ENCODE data around the gene SLC25A47.

Gene SLC25A47

DNA sequence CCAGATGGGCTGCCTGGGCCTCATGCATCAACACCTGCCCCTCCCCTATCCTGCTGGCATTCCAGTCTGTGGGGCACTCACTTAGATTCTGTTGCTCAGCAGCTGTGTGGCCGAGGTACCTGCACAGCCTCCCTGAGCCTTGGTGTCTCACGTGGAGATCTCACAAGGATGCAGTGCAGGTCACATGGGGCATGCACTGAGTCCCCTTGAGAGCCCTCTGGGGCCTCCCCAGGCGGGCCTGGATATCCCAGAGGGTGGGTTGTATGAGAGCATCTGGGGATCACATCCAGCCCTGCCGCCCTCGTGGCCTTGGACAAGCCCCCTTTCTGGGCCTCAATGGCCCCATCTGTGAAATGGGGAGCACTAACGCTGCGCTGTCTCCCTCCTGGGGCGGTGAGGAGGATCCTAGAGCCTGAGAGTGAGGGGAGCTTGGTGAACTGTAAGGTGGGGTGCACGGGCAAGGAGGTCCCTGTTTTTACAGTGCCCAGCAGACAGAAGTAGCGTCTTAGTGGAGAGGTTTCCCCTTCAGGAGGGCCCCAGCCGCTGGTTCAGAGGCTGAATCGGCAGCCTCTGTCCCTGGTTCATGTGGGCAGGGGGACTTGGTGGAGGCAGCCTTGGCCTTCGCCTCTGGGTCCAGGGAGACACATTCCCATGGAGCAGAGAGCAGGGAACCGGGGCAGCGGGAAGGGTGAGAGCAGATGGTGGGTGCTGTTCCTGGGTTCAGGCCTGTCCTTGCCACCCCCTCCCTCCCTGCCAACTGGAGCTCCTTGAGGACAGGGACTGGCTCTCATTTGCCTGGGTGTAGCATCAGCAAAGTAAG lies 791 bp upstream of the SLC25A47 start:
- in situ Hi-C loops (cut with MboI; ENCODE audit: low sequenced_read_pairs): no loop called here

DNA sequence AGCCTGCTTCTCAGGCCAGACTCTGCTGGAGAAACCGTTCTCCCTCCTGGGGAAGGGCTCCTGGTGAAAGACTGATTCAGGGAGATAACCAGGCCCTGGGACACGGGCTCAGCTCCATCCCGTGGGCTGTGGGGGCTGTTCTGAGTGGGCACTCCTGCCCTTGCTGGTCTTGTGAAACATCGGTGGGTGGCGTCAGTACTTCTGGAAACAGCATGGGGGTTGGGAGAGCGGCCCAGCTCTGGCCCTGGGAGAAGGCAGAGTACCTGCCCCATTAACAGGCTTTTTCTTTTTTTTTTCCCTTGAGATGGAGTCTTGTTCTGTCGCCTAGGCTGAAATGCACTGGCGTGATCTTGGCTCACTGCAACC lies 786 bp downstream of the SLC25A47 start:
- in situ Hi-C loops (cut with MboI; ENCODE audit: low sequenced_read_pairs): no loop called here

DNA sequence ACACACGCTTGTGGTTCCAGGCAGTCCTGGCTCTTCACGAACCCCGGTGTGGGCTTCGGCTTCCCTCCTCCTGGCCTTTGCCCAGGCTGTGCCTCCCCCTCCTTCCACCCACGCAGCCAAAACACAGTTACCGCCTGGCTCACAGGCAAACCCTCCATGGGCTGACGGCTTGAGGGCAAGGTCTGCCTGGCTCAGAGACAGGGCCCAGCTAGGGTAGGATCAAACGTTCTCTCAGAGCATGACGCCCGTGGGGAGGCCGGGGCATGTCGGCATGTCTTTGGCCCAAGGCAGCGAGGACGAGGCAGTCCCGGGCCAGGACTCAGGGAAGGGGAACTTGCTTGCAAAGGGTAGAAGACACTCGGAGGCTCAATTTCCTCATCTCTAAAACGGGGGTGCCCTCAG lies 2.1 kb downstream of the SLC25A47 start:
- in situ Hi-C loops (cut with MboI; ENCODE audit: low sequenced_read_pairs): no loop called here

DNA sequence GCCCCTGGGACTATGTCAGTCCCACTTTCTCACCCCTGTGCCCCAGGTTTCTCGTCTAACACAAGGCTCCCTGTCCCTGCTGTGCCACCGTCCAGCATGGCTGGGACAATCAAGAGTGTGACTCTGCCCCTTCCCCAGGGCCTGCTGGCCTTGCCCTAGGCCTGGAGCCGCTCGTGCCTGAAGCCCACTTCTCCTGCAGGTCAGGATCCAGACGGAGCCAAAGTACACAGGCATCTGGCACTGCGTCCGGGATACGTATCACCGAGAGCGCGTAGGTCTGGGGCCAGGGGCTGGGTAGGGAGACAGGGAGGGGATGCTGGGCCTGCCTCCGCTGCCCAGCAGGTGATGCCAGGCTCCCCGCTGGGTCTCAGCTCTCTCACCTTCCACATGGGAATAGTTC lies 2.8 kb downstream of the SLC25A47 start:
- in situ Hi-C loops (cut with MboI; ENCODE audit: low sequenced_read_pairs): no loop called here

DNA sequence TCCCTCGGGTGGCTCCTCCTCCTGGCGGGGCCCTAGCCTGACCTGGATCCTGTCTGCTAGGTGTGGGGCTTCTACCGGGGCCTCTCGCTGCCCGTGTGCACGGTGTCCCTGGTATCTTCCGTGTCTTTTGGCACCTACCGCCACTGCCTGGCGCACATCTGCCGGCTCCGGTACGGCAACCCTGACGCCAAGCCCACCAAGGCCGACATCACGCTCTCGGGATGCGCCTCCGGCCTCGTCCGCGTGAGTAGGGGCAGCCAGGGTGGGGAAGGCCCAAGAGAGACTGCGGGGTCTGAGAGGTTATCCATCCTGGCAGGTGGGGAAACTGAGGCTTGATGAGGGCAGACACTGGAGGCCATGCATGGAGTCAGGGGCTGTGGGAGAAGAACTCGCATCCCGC lies 4.0 kb downstream of the SLC25A47 start:
- in situ Hi-C loops (cut with MboI; ENCODE audit: low sequenced_read_pairs): no loop called here

DNA sequence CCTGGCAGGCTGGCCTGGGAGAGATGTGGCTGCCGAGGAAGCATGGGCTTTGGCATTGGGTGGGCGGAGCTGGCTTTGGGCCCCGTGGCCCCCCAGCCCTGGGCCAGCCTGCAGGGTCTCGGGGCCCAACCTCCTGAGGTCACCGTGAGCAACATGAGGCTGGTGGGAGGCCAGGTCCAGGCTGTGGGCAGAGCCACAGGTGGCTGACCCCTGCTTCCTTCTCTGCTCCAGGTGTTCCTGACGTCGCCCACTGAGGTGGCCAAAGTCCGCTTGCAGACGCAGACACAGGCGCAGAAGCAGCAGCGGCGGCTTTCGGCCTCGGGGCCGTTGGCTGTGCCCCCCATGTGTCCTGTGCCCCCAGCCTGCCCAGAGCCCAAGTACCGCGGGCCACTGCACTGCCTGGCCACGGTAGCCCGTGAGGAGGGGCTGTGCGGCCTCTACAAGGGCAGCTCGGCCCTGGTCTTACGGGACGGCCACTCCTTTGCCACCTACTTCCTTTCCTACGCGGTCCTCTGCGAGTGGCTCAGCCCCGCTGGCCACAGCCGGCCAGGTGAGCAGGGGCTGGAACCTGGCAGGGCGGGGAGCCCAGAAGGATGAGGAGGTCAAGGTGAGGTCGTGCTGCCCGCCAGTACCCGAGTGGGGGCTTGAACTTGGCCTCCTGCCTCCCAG lies 5.5 kb downstream of the SLC25A47 start:
- in situ Hi-C loops (cut with MboI; ENCODE audit: low sequenced_read_pairs): no loop called here

DNA sequence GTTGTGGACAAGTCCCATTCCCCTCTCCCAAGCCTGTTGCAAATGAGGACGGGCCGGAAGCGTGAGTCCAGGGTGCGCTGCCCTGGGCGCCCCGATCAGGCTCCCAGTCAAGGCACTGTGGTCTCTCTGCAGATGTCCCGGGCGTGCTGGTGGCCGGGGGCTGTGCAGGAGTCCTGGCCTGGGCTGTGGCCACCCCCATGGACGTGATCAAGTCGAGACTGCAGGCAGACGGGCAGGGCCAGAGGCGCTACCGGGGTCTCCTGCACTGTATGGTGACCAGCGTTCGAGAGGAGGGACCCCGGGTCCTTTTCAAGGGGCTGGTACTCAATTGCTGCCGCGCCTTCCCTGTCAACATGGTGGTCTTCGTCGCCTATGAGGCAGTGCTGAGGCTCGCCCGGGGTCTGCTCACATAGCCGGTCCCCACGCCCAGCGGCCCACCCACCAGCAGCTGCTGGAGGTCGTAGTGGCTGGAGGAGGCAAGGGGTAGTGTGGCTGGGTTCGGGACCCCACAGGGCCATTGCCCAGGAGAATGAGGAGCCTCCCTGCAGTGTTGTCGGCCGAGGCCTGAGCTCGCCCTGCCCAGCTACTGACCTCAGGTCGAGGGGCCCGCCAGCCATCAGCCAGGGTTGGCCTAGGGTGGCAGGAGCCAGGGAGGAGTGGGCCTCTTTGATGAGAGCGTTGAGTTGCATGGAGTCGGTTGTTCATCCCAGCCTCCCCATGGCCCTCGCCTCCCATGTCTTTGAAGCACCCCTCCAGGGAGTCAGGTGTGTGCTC lies 6.3 kb downstream of the SLC25A47 start:
- in situ Hi-C loops (cut with MboI; ENCODE audit: low sequenced_read_pairs): no loop called here

DNA sequence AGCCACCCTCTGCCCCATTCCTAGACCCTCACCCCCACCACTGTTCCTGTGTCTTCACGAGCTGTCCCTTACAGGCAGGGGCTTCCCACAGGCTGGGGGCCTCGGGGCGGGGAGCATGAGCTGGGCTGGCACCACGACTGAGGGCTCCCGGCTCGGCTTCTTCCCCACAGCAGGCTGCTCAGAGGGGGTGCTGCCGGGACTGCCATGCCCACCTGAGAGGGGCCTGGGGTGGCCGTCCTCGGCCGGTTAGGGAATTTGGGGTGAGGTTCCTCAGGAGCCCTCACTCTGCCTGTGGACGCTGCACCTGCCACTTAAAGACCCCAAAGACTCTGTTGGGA lies 6.8 kb downstream of the SLC25A47 start:
- in situ Hi-C loops (cut with MboI; ENCODE audit: low sequenced_read_pairs): no loop called here

DNA sequence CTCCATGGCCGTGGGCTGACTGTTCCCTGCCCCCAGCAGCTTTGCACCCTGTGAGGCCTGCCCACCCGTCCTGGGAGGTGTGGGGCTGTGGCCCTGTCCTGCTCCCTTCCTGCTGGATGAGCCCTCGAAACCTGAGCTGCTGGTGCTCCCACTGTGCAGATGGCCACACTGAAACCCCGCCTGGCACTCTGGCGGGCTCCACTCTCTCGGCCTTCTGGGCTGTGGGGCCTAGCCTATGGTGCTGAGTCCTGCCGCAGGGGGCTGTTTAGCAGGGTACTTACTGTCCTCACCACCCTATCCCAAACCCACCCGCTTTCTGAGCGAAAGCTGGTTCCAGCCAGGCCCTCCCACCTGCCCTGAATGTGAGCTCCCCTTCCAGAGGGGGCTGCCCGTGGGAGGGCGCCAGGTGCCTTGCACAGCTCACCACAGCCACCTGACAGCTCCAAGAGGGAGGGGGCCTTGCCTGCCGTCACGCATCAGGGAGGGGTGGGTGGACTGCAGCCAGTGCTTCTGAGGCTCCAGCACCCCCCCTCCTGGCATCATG lies 7.3 kb downstream of the SLC25A47 start:
- in situ Hi-C loops (cut with MboI; ENCODE audit: low sequenced_read_pairs): no loop called here

DNA sequence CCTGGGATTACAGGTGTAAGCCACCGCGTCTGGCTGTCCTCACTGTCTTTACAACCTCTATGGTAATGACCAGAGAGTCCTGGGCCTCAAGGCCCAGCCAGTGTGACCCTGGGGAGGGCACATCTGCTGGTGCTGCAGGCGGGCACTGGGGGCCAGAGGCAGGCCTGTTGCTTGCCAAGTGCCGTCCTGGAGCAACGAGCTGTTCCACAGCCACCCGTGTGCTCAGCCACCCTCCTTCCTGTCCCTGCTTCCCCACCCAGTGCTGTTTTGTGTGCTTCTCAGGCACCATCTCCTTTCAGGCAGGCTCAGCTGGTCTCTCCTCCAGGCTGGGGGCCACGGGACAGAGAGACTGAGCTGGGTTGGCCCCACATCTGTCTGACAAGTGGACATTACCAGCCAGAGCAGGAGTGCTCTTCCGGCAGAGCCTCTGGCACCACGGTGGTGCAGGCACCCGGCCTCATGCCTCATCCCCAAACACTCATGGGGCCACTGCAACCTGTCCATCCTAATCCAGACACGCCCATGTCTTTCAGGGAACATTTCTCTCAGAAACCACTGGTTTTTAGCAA lies 9.0 kb downstream of the SLC25A47 start:
- in situ Hi-C loops (cut with MboI; ENCODE audit: low sequenced_read_pairs): no loop called here

DNA sequence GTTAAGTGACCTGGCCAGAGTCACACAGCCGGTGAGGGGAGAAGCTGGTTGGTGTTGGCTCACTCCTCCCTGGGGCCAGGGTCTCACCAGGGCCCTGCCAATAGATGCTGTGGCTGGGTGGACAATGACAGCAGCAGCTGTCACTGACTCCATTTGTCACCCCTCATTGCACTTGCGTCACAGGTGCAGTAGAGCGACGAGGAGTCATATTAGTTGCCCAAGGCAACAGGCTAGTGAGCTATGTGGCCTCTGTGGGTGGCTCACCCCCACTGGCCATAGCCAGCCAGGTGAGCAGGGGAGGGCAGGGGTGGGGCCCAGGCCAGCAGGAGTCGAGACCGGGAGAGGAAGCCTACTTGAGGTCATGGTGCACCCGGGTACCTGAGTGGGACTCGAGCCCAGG lies 9.7 kb downstream of the SLC25A47 start:
- in situ Hi-C loops (cut with MboI; ENCODE audit: low sequenced_read_pairs): no loop called here

DNA sequence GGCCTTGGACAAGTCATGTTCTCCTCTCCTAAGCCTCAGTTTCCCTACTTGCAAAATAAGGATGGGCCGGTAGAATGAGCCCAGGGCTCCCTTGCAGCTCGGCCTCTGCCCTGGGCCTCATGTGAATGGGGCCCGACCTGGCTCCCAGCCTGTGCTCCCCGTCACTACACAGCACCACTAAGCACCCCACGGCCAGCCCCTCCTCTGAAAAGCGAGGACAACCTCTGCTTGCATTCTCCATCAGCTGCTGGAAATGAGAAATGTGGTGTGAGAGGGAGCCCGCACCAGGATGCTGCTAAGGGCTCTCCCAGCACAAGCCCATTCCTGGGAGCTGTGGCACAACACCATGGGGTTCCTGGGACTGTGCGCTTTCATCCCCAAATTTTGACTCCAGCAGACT lies 10.2 kb downstream of the SLC25A47 start:
- in situ Hi-C loops (cut with MboI; ENCODE audit: low sequenced_read_pairs): no loop called here

DNA sequence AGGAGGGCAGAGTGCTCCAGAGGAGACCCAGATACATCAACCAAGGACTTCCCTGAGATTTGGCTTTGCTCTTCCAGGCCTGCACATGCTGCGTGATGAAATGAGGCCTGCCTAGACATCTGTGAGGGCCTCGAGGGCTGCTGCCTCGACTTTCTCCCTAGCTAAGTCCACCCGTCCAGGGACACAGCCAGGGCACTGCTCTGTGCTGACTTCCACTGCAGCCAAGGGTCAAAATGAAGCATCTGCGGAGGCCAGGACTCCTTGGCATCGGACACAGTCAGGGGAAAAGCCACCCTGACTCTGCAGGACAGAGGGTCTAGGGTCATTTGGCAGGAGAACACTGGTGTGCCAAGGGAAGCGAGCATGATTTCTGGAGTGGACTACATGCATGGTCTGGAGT lies 10.7 kb downstream of the SLC25A47 start:
- in situ Hi-C loops (cut with MboI; ENCODE audit: low sequenced_read_pairs): no loop called here

DNA sequence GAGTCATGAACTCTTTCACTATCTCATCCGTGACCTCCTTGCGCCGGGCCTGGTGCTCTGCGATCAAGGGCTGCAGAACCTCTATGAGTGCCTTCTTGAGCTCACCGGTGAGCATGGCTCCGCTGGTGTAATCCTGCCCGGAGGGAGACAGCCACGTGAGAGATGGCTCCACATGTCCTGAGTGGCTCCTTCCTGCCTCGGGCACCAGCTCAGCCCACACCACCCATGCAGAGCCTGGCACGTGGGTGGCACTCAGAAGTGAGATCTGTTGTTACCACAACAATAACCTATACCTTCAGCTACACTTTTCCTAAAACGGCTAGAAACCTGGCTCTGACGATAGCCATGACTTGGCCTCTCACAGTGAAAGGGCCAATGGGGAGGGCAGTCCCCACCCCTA lies 11.8 kb downstream of the SLC25A47 start:
- in situ Hi-C loops (cut with MboI; ENCODE audit: low sequenced_read_pairs): no loop called here

DNA sequence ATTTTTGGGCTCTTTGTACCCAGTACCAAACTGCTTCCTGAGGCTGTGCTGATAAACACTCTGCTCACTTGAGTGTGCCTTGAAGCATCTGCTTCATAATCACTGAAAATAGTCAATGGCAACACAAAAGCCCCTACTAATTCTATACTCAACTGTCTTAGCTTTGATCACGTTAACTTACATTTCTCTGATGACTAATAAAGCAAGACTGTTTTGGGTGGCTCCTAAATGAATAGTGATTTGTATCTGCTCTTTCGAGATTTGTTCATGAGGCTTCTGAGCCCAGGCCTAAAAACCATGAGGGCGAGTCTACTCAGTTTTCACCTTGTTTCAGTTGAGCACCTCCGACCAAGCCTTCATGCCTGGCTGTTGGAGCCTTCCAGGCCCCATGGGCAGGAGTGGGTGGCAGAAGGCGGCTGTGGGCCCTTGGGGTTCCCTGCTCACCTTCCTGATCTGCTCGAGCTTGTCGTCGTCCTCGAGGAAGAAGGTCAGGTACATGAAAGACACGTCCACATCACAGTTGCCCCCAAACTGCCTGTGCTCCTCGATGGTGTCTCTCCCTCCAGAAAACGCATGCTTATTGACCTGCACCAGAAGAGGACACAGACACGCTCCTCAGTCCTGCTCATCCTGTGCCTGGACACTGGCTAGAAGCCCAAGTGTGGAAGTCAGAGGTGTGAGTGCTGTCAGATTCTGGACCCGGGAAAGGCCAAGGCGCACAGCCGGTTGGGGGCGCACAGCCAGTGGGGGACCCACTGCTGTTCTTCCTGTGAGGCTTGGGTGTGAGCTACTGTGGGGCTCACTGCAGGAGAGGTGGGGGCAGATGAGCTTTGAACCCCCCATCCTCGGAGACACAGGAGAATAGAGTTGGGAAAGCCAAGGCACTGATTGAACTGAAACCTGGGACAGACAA lies 13.7 kb downstream of the SLC25A47 start:
- in situ Hi-C loops (cut with MboI; ENCODE audit: low sequenced_read_pairs): no loop called here

DNA sequence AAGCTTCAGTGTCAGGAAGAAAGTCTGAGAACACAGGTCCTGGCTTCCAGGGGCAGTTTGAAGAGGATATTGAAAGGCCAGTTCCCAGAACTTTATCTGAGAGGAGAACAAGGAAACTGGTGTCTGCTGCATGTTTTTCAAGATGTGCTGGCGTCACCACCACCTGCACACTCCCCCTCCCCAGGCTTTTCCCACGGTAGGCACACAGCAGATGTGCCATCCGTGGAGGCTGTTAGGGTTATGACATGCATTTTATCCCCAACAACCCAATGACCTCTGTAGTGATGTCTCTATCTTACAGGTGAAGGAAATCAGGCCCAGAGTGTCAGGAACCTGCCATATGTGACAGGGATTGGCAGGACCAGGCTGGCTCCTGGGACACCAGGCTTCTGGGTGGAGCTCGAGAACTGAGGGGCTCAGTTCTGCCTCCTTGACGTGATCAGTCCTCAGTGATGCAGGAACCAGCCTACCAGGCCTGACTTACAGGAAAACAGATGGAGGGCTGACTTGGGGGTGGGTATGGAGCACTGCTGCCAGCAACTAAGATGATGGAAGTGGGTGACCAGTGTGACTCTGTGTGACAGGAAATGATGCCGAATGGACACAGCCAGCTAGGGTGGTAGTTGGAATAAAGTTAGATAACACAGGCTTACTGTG lies 16.8 kb downstream of the SLC25A47 start:
- in situ Hi-C loops (cut with MboI; ENCODE audit: low sequenced_read_pairs): no loop called here

DNA sequence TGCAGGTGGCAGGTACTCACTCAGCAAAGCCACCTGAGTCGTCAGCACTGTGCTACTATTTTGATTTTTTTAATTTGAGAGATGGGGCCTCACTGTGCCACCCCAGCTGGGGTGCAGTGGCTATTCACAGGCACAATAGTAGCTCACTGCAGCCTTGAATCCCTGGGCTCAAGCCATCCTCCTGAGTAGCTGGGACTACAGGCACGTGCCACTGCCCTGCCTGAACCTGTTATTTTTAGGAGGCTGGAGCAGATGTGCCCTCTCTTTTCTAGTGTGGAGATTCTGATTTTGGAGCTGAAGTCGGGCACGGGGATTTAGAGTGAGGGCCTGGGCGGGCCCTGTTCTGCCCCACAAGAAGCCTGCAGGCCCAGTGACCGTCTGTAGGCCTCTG lies 17.3 kb downstream of the SLC25A47 start:
- in situ Hi-C loops (cut with MboI; ENCODE audit: low sequenced_read_pairs): no loop called here

DNA sequence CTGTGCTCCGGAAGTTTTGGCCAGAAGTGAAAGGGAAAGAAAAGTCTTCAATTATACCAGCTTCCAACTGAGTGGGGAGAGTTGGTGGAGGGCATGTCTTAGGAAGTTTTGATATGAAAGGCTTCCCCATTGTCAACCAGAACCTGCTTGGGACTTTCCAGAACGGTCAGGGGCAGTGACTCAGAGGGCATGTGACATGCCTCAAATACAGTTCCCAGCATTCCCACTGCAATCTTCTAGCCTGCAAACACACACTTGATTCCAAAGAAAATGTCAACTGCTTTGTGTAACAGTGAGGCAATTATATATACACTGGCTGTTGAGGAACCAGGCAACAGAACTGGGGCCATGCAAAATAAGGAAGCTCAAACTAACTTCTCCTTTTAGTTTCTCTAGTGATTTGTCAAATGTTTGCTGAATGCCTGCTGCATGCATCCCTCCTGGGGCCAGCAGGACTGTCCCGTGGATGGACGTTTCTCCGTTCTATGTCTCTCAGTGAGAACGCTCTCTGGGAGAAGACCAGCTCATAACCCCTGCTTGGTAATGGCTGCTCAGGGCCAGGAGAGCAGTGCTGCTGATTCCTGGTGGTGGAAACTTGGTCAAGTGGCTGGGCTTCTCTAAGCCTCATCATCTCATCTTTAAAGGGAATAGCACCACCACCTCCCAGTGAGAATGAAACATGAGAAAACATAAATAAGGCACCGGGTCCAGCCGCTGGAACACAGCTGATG lies 18.3 kb downstream of the SLC25A47 start:
- in situ Hi-C loops (cut with MboI; ENCODE audit: low sequenced_read_pairs): no loop called here

DNA sequence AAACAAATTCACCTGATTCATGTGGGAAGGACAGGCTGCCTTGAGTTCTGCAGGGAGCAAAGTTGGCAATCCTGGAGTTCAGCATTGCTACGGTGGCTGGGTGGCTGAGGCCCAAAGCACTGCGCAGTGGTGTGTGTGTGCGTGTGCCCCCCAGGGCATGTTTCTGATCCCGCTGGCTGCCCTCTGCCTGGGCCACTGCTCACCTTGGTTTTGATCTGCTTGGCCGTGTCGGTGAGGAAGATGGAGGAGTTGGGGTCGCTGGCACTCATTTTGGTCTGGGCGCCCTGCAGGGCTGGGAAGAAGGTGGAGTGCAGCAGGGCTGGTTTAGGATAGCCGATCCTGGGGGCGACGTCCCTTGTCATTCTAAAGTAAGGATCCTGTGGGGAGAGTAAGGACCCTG lies 19.1 kb downstream of the SLC25A47 start:
- in situ Hi-C loops (cut with MboI; ENCODE audit: low sequenced_read_pairs): no loop called here
